PC-3 (cell line): Measurements from ENCODE around the gene ERCC4.

ENCODE experiments used
- CTCF ChIP-seq: fragments of 300-600 bp; sonication (generic); conservative IDR thresholded peaks from 2 replicates; pipeline ENCODE4 v1.5.1; 2017; ENCODE audit warnings: antibody characterized with exemption, low read depth, mild to moderate bottlenecking, low read length
- EZH2phosphoT487 ChIP-seq: fragments of 300-600 bp; sonication (generic); IDR thresholded peaks from 2 replicates; pipeline ENCODE4 v1.6.1; 2018; ENCODE audit warnings: mild to moderate bottlenecking, antibody characterized with exemption, low read length, borderline replicate concordance

GRCh38 chr16:13953501-13953900 is 33.5 kb downstream of the ERCC4 start:
- TF ChIP-seq CTCF: no peak
- TF ChIP-seq EZH2phosphoT487: no peak
